ENCODE results near the gene BIN1.

BIN1 gene

DNA sequence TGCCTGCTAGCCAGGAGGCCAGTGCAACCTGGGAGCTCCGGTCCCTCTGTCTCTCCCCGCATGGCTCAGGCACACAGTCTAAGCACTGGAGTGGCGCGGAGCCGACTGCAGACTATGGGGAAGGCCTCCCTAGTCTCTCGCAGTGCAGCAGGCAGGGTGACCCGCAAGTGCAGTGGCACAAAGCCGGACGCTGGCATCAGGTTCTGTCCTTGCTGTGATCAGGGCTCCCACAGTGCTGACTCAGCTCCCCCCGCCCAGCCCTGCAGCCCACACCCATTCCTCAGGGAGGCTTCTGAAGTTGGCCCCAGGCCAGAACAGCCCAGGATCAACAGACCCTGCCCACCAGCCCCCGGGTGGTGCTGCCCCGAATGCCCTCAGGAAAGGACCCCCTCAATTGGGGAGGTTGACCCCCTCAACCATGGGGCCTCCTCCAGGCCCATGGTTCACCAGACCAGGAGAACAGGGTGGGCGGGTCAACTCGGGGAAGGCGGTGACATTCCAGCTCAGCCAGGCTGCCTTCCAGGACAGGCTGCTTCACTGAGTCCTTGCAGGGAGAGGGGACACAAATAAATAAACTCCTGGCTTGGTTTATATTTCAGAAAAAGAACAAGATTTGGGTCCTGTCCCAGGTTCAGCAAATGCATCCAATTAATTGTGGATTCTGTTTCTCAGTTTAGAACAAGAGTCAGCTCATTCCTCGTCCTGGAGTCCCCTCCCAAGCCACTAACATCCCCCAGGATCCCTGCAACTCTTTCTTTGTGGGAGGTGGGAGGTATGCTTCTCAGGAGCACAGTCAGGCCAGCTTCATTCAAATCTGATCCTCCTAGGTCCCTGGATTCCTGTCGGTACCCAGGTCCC is 12.2 kb downstream of the BIN1 start:
- no peak overlapping the region for H3K9ac ChIP-seq (ENCODE audit: low read depth, low read length)
- H3K4me3 ChIP-seq (ENCODE audit: low read length): peak overlapping the region; percentile 5
- peak overlapping the region; percentile 75 for H3K4me2 ChIP-seq (ENCODE audit: low read length)
- H3K9me3 ChIP-seq (replicated peaks; ENCODE audit: low read length): no peaks in the 10 kb centered on the region
- peaks cover 3% of the 10 kb centered on the region for H3K36me3 ChIP-seq (ENCODE audit: insufficient read depth, low read length)
- no peaks in the 10 kb centered on the region for H3K27me3 ChIP-seq (ENCODE audit: control insufficient read depth, insufficient read depth, low read length)
- H3K4me1 ChIP-seq (ENCODE audit: control insufficient read depth, insufficient read depth, low read length): peaks cover 73% of the 10 kb centered on the region

DNA sequence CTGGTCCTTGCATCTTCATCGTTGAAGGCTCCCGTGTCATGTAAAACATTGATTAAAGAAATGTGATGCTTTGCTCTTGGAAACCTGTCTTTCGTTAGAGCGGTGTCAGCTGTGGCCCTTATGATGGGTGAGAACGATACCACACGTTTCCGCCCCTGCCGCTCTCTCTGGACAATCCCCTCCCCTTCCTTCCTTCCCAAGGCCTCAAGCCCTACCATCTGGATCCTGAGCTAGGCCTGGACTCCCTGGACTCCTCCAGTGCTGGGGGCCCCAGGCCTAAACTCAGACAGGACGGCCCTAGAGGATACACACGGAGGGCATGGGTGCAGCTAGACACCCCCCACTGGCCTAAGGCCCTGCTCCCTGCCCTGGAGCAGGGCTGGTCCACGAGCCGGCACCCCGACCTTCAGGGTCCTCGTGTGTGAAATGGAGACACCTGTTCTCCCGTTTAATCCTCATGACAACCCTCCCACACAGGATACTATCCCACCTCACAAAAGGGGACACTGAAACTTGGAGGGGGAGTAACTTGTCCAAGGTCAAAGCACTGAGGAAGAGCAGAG is 13.2 kb downstream of the BIN1 start:
- no peak overlapping the region for H3K9ac ChIP-seq (ENCODE audit: low read depth, low read length)
- H3K4me3 ChIP-seq (ENCODE audit: low read length): no peak overlapping the region
- no peaks in the 10 kb centered on the region for H3K9me3 ChIP-seq (replicated peaks; ENCODE audit: low read length)
- H3K36me3 ChIP-seq (ENCODE audit: insufficient read depth, low read length): peaks cover 3% of the 10 kb centered on the region
- H3K27me3 ChIP-seq (ENCODE audit: control insufficient read depth, insufficient read depth, low read length): no peaks in the 10 kb centered on the region
- peak overlapping the region; percentile 75 for H3K4me2 ChIP-seq (ENCODE audit: low read length)
- peaks cover 72% of the 10 kb centered on the region for H3K4me1 ChIP-seq (ENCODE audit: control insufficient read depth, insufficient read depth, low read length)

DNA sequence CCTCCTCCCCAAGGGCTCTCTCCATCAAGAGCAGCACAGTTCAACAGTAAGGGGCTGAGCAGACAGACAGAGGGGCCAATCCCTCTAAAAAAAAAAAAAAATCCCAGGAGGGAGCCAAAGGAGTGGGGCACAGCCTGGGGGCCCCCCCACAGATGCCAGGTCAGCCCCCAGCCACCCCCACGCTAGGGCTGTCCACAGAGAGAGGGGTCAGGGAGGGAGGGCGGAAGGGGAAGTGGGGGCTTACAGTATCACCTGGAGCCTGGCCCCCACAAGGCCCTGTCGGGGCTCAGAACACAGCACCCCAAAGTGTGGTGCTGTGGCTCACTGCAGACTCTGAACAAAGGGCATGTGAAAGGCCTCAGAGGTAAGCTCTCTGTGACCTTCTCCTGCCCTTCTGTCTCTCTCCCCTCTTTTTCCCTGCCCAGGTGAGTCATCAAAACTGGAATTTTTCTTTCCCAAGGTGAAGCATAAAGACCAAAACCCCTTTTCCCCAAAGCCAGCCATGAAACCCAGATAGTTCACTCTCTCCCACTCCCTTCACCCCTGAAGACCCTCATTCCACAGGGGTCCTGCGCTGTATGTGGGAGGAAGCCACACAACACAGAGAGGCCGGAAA is 13.9 kb downstream of the BIN1 start:
- no peaks in the 10 kb centered on the region for H3K9me3 ChIP-seq (replicated peaks; ENCODE audit: low read length)
- no peak overlapping the region for H3K9ac ChIP-seq (ENCODE audit: low read depth, low read length)
- H3K27me3 ChIP-seq (ENCODE audit: control insufficient read depth, insufficient read depth, low read length): no peaks in the 10 kb centered on the region
- H3K4me1 ChIP-seq (ENCODE audit: control insufficient read depth, insufficient read depth, low read length): peaks cover 70% of the 10 kb centered on the region
- no peak overlapping the region for H3K4me3 ChIP-seq (ENCODE audit: low read length)
- no peak overlapping the region for H3K4me2 ChIP-seq (ENCODE audit: low read length)
- peaks cover 3% of the 10 kb centered on the region for H3K36me3 ChIP-seq (ENCODE audit: insufficient read depth, low read length)

DNA sequence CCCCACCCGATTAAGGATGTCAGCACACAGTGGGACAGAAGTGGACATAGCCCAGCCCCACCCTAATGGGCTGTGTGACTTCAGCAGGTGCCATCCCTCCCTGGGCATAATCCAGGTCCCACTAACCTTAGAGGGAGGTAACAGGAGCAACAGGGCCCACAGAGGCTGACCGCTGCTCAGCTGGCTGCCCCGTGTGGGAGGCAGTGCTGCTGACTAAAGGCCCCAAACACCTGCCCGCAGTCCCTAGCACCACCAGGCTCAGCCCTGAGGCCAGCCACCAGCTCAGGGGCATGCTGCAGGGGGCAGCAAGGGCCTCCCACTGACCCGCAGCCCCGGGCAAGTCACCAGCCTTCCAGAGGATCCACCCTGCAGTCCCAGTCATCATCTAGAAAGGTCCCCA is 14.6 kb downstream of the BIN1 start:
- Histone ChIP-seq H3K4me2 (ENCODE audit: low read length) (no peak overlapping the region), H3K4me1 (ENCODE audit: control insufficient read depth, insufficient read depth, low read length) (peaks cover 72% of the 10 kb centered on the region), H3K4me3 (ENCODE audit: low read length) (no peak overlapping the region), H3K36me3 (ENCODE audit: insufficient read depth, low read length) (peaks cover 4% of the 10 kb centered on the region), H3K9me3 (replicated peaks; ENCODE audit: low read length) (no peaks in the 10 kb centered on the region), H3K9ac (ENCODE audit: low read depth, low read length) (no peak overlapping the region), H3K27me3 (ENCODE audit: control insufficient read depth, insufficient read depth, low read length) (no peaks in the 10 kb centered on the region)

DNA sequence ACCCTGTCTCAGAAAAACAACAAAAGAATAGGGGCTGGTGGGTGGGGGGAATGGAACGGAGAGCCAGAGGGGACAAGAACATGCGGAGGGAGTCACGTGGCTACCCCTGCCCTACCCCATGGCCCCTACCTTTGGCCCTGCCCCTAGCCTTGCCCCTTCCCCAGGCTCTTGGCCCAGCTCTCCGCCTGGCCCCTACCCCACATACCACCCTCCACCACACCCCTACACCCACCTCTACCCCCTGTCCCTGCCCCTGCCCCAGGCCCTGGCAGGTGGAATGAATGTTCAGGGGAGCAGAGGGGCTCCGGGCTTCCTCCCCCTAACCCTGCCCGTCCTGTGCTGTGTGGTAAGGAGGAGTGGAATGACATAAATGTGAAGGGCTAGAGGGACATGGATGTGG is 15.1 kb downstream of the BIN1 start:
- H3K4me3 ChIP-seq (ENCODE audit: low read length): no peak overlapping the region
- H3K9ac ChIP-seq (ENCODE audit: low read depth, low read length): no peak overlapping the region
- no peaks in the 10 kb centered on the region for H3K9me3 ChIP-seq (replicated peaks; ENCODE audit: low read length)
- no peak overlapping the region for H3K4me2 ChIP-seq (ENCODE audit: low read length)
- H3K4me1 ChIP-seq (ENCODE audit: control insufficient read depth, insufficient read depth, low read length): peaks cover 72% of the 10 kb centered on the region
- no peaks in the 10 kb centered on the region for H3K27me3 ChIP-seq (ENCODE audit: control insufficient read depth, insufficient read depth, low read length)
- H3K36me3 ChIP-seq (ENCODE audit: insufficient read depth, low read length): peaks cover 6% of the 10 kb centered on the region

DNA sequence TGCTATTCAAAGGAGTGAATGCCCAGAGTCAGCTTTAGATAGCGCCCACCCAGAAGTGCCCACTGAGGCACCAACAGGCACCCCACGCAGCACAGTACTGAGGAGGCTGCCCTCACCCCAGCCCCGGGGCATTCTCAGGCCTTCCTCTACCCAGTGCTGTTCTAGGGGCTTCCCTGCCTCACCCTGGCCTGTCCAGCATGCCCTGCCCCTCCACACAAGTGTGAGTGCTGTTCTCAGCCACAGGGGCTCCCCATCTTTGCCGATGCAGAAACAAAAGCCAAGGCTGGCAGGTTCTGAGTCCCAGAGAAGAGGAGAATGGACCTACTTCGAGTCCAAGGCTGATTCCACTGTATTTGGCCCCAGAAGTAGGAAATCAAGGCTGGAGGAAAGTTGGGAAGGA is 15.8 kb downstream of the BIN1 start:
- Histone ChIP-seq H3K4me3 (ENCODE audit: low read length) (no peak overlapping the region), H3K9ac (ENCODE audit: low read depth, low read length) (no peak overlapping the region), H3K9me3 (replicated peaks; ENCODE audit: low read length) (no peaks in the 10 kb centered on the region), H3K36me3 (ENCODE audit: insufficient read depth, low read length) (peaks cover 6% of the 10 kb centered on the region), H3K27me3 (ENCODE audit: control insufficient read depth, insufficient read depth, low read length) (no peaks in the 10 kb centered on the region), H3K4me2 (ENCODE audit: low read length) (no peak overlapping the region), H3K4me1 (ENCODE audit: control insufficient read depth, insufficient read depth, low read length) (peaks cover 72% of the 10 kb centered on the region)

DNA sequence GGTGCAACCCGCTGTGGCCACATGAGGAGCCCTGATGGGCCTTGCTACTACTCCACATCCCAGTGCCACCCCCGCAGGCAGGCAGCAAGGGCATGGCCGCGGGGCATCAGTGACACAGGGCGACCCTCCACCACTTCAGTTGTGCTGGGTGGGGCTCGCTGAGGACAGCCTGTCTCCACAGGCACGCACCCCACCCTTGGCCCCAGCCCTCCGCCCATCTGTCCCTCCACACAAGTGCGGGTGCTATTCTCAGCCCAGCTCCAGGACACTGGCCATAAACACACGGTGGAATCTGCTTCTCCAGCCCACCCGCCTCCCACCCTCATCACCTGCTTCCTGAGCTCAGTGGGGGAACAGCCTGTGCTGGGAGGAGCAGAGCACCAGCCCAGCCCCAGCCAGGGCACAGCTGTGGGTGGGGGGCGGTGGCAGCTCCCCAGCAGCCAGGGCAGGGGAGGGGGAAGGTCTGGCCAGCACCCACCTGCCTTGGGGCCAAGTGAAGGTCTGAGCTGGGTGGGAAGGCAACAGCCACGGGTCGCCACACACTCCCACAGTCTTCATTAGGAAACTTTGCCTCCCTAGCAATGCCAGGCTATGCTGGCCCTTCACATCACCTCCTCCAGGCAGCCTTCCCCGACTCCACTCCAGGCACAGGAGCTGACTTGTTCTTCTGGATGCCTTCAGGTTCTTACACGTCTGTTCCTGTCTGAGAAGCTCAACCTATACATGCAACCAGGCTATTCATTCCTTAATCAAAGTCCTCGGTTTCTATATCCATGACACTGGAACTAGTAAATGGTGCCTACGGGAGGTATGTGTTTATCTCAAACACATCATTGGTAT is 16.5 kb downstream of the BIN1 start:
- no peak overlapping the region for H3K4me3 ChIP-seq (ENCODE audit: low read length)
- no peak overlapping the region for H3K4me2 ChIP-seq (ENCODE audit: low read length)
- peaks cover 75% of the 10 kb centered on the region for H3K4me1 ChIP-seq (ENCODE audit: control insufficient read depth, insufficient read depth, low read length)
- H3K9me3 ChIP-seq (replicated peaks; ENCODE audit: low read length): no peaks in the 10 kb centered on the region
- H3K27me3 ChIP-seq (ENCODE audit: control insufficient read depth, insufficient read depth, low read length): no peaks in the 10 kb centered on the region
- H3K36me3 ChIP-seq (ENCODE audit: insufficient read depth, low read length): peaks cover 5% of the 10 kb centered on the region
- H3K9ac ChIP-seq (ENCODE audit: low read depth, low read length): no peak overlapping the region

DNA sequence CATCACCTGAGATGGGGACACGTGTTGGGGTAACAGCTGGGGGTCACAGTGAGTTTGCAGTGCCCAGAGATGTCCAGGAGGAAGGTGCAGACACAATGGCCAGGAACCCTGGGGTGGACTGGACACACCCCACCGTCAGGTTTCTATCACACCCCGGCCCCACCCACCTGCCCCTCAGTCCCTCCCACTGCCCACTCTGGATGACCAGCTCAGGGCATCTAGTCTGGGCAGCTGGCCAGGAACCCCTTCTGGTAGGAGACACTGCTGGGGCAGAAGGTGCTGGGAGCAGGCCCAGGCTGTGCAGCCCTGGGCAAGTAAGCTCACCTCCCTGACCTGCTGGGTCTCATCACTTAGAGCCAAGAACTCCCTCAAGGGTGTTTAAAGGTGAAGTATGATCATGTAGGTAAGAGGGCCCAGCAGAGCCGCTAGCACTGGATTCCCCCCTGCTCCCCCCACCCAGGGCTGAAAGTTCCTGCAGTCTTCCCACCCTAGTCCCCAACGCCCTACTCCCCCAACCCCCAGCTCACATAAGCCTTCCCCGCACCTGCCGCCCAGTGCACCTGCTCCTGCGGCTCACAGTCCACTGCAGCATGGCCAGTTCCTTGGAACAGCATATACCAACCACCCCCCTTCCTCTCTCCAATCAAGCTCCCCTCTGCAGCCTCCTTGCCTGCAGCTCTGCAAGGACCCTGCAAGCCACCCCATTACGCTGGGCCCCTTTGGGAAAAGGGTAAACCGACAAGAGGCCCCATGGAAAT is 17.3 kb downstream of the BIN1 start:
- H3K9me3 ChIP-seq (replicated peaks; ENCODE audit: low read length): no peaks in the 10 kb centered on the region
- no peaks in the 10 kb centered on the region for H3K27me3 ChIP-seq (ENCODE audit: control insufficient read depth, insufficient read depth, low read length)
- no peak overlapping the region for H3K4me2 ChIP-seq (ENCODE audit: low read length)
- no peak overlapping the region for H3K9ac ChIP-seq (ENCODE audit: low read depth, low read length)
- H3K4me3 ChIP-seq (ENCODE audit: low read length): no peak overlapping the region
- peaks cover 3% of the 10 kb centered on the region for H3K36me3 ChIP-seq (ENCODE audit: insufficient read depth, low read length)
- H3K4me1 ChIP-seq (ENCODE audit: control insufficient read depth, insufficient read depth, low read length): peaks cover 75% of the 10 kb centered on the region

DNA sequence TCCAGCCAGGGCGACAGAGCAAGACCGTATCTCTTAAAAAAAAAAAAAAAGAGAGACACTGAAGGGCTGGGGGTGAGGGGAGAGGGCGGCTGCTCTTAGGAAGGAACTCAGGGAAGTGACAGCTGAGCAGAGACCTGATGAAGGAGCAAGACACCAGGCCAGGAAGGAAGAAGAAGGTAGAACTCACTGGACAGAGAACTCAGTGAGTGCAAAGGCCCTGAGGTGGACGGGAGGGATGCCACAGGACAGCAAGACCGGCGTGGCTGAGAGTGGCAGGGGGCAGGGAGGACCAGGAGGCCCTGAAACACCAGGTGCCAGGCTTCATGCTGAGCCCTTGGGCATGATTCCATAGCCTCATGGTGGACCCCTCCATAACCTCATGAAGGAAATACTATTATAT is 18.2 kb downstream of the BIN1 start:
- Histone ChIP-seq H3K4me3 (ENCODE audit: low read length) (no peak overlapping the region), H3K9me3 (replicated peaks; ENCODE audit: low read length) (no peaks in the 10 kb centered on the region), H3K36me3 (ENCODE audit: insufficient read depth, low read length) (peaks cover 3% of the 10 kb centered on the region), H3K9ac (ENCODE audit: low read depth, low read length) (no peak overlapping the region), H3K4me1 (ENCODE audit: control insufficient read depth, insufficient read depth, low read length) (peaks cover 75% of the 10 kb centered on the region), H3K27me3 (ENCODE audit: control insufficient read depth, insufficient read depth, low read length) (no peaks in the 10 kb centered on the region), H3K4me2 (ENCODE audit: low read length) (no peak overlapping the region)

DNA sequence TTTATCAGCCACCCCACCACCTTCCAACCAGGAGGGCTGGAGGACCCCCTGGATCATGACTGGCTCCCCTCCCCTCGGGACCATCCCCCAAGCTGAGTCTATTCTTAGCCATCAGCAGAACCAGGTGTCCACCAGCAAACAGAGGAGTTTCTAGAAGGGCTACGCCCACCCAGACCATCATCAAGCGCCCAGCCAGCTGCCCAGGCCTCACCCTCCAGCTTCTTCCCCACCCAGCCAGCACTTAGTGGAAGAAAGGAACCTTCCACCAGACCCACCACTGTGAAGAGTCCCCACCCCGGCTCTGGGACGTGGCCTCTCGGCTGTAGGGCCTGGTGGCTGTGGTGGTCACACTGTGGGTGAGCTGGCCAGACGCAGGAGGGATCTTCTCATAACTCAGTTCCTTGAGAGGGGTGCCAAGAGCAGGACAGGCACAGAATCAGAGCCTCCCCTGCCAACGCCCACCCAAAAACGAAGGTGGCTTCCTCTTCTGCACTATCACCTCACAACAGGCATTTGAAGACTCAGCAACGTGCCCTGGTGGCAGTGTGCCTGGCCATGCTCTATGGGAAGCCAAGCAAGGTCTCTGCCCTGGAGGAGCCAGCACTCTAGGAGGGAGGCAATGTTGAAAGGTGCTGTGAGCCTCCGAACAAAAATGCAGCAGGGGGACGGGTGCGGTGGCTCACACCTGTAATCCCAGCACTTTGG is 19.0 kb downstream of the BIN1 start:
- H3K36me3 ChIP-seq (ENCODE audit: insufficient read depth, low read length): peaks cover 8% of the 10 kb centered on the region
- H3K4me2 ChIP-seq (ENCODE audit: low read length): peak overlapping the region; percentile 66
- H3K9ac ChIP-seq (ENCODE audit: low read depth, low read length): peak overlapping the region; percentile 61
- no peaks in the 10 kb centered on the region for H3K27me3 ChIP-seq (ENCODE audit: control insufficient read depth, insufficient read depth, low read length)
- H3K4me3 ChIP-seq (ENCODE audit: low read length): no peak overlapping the region
- H3K4me1 ChIP-seq (ENCODE audit: control insufficient read depth, insufficient read depth, low read length): peaks cover 75% of the 10 kb centered on the region
- H3K9me3 ChIP-seq (replicated peaks; ENCODE audit: low read length): no peaks in the 10 kb centered on the region
